A673 (cell line): ENCODE data around the gene TRIP12.

Experiments
- EZH2 ChIP-seq: fragments of 200-600 bp; sonication (generic); IDR thresholded peaks from 2 replicates; pipeline ENCODE4 v1.6.1; 2017; ENCODE audit warnings: borderline replicate concordance, low read depth, mild to moderate bottlenecking, mixed read lengths, antibody characterized with exemption, low read length; ENCODE audit not compliant: poor library complexity, severe bottlenecking
- TF ChIP-seq, protein P1 (sequence below): fragments of 300-800, 200-600 bp; sonication (generic); conservative IDR thresholded peaks from 2 replicates; pipeline ENCODE4 v1.5.1; 2017; ENCODE audit warnings: low read depth, mild to moderate bottlenecking, antibody characterized with exemption, low read length, moderate library complexity, mixed read lengths

DNA sequence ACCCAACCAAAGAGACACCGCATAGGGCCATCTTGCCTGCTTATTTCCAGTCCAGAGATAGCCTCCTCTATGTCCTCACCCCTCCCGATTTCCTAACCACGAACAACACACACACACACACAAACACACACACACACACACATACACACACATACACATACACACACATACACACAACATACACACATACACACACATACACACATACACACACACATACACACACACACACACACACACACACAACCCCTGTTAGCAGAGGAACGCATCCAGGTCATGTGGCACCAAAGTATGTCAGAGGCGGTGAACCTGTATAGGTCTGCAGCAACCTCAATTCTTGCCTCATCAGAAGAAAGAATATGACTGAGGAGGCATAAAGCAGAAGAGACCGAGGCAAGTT, 188.9 kb downstream of the TRIP12 start:
- no peak for TF ChIP-seq EZH2
- TF ChIP-seq, protein P1, sequence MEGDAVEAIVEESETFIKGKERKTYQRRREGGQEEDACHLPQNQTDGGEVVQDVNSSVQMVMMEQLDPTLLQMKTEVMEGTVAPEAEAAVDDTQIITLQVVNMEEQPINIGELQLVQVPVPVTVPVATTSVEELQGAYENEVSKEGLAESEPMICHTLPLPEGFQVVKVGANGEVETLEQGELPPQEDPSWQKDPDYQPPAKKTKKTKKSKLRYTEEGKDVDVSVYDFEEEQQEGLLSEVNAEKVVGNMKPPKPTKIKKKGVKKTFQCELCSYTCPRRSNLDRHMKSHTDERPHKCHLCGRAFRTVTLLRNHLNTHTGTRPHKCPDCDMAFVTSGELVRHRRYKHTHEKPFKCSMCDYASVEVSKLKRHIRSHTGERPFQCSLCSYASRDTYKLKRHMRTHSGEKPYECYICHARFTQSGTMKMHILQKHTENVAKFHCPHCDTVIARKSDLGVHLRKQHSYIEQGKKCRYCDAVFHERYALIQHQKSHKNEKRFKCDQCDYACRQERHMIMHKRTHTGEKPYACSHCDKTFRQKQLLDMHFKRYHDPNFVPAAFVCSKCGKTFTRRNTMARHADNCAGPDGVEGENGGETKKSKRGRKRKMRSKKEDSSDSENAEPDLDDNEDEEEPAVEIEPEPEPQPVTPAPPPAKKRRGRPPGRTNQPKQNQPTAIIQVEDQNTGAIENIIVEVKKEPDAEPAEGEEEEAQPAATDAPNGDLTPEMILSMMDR, result no peak
